ENCODE measurements around the gene ZPR1.

ZPR1 gene

GRCh38 chr11:116792869-116793771 lies 5.3 kb upstream of the ZPR1 start:
- no peak for DNase-seq

GRCh38 chr11:116792144-116792868 lies 4.5 kb upstream of the ZPR1 start:
- DNase-seq: no peak

- DNase-seq: no peak
Observed at GRCh38 chr11:116791813-116792143, 4.0 kb upstream of the ZPR1 start, which contains the start of gene APOA5. TSS of gene APOA5 (minus strand) at chr11:116791879. CDS start at chr11:116791860, 19 bp downstream.

GRCh38 chr11:116791002-116791812 lies 3.4 kb upstream of the ZPR1 start:
- peak in 52 of 56 donors; percentile 1 to 90 (median 60) for DNase-seq

- DNase-seq: no peak
Observed at GRCh38 chr11:116790167-116791001, 2.6 kb upstream of the ZPR1 start.

GRCh38 chr11:116788975-116789374 lies 1.2 kb upstream of the ZPR1 start:
- DNase-seq: no peak

- DNase-seq: no peak
Observed at GRCh38 chr11:116788534-116788933, 711 bp upstream of the ZPR1 start.

- DNase-seq: no peak
Observed at GRCh38 chr11:116787436-116787785, 412 bp downstream of the ZPR1 start.

- DNase-seq: no peak
Observed at GRCh38 chr11:116786966-116787365, 857 bp downstream of the ZPR1 start.

- no peak for DNase-seq
Observed at GRCh38 chr11:116786326-116786725, 1.5 kb downstream of the ZPR1 start.

GRCh38 chr11:116782728-116783127 lies 5.1 kb downstream of the ZPR1 start:
- no peak for DNase-seq

- no peak for DNase-seq
Observed at GRCh38 chr11:116778556-116778955, 9.3 kb downstream of the ZPR1 start.

- no peak for DNase-seq
Observed at GRCh38 chr11:116777056-116777455, 10.8 kb downstream of the ZPR1 start.

GRCh38 chr11:116776522-116776984 lies 11.3 kb downstream of the ZPR1 start:
- DNase-seq: no peak

- no peak for DNase-seq
Observed at GRCh38 chr11:116775975-116776374, 11.8 kb downstream of the ZPR1 start.

GRCh38 chr11:116774661-116775060 lies 13.2 kb downstream of the ZPR1 start:
- DNase-seq: peak in 1 of 56 donors; percentile 4

GRCh38 chr11:116773203-116774097 lies 14.4 kb downstream of the ZPR1 start:
- peak in 17 of 56 donors; percentile 15 to 79 (median 72) for DNase-seq

GRCh38 chr11:116772443-116773202 lies 15.2 kb downstream of the ZPR1 start, which contains the start of gene BUD13:
TSS of gene BUD13 (minus strand) at chr11:116772987. CDS start at chr11:116772964, 23 bp downstream.
- peak; percentile 36 to 91 (median 80) for DNase-seq

GRCh38 chr11:116771935-116772334 lies 15.9 kb downstream of the ZPR1 start:
- no peak for DNase-seq

Measured in amygdala (tissue), 56 donors.